GM18507 (cell line): ENCODE measurements around the gene ZBTB7C.

Experiments used
- DNase-seq: peaks from one replicate; pipeline ENCODE4 v3.0.0; 2011; ENCODE audit warnings: low read depth; ENCODE audit not compliant: insufficient read length; ENCODE audit errors: extremely low spot score
- FAIRE-seq: peaks from 2 replicates; lab custom pipeline; 2011; peaks lifted over from hg19 to GRCh38; lab: Jason Lieb, UNC

The ZBTB7C gene

GRCh38 chr18:48334845-48335244 is 74.3 kb downstream of the ZBTB7C start:
- DNase-seq: no peak
- no peak for FAIRE-seq

DNA sequence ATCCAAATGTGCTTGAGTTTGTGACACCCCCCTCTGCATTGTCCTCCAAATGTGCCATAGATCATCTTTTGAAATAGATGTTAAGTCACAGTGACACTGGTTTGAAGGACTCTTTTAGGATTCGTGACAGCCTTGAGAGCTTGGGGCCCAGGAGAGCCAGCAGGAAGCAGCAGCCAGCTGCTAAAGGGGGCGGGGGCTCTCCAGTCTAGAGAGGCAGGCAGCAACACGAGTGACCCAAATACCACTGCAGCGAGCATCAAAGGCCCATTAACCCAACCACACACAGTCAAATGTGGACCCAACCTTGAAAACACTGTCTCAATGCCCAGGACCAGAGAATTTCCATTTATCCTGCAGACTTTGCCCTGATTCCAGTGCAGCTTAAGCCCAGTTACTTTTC is 75.6 kb downstream of the ZBTB7C start:
- DNase-seq (no peak), FAIRE-seq (no peak)

- FAIRE-seq (no peak), DNase-seq (no peak)
These were observed 78.9 kb downstream of the ZBTB7C start for GRCh38 chr18:48330016-48330991.

DNA sequence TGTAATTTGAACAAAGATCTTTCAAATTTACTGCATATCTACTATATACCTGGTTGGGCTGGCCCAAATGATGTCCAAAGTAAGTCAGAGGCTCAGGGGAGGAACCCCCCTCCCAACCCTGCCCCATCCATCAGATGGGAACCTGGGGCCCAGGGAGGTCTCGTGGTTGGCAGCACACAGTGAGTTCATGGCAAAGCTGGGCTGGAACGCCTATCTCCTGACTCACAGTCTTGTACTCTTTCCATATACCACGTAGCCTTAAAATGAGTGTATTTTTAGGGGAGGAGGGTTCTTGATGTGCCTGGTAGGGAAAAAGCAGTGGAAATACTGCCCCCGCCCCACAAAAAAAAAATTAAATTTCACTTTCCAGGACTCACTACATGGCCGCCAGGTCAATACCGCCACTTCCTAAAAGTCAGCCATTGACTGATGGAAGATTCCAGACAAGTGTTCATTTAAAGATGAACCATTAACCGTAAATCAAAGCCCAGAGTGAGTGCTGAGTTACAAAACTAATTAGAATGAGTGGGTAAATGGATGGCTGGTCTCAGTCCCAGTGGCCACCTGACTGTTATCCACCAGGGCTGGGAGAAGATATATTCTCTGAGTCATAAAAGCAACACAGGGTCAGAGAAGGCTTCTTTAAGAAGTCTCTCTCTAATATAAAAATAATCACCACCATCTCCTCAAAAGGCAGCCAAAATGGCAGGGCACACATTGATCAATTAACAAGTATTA is 80.5 kb downstream of the ZBTB7C start:
- FAIRE-seq: no peak
- no peak for DNase-seq

GRCh38 chr18:48326901-48327675 is 82.1 kb downstream of the ZBTB7C start:
- DNase-seq: no peak
- FAIRE-seq: no peak

GRCh38 chr18:48325115-48325665 is 84.0 kb downstream of the ZBTB7C start:
- DNase-seq: no peak
- no peak for FAIRE-seq

DNA sequence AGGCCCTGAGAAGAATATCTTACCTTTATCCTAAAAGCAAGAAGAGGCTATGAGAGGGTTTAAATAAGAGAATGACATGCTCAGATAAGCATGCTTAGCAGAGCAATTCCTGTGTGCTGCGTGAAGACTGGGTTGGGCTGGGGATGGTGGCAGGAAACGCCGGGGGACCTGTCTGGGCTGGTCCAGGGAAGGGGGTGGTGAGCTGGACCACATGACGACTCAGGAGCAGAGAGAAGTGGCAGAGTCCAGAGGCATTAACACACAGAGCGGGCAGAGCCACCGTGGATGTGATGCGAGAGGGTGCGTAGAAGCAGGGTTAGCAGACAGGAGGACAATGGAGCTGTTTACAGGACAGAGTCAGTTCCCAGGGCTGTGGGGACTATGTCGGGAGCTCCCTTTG is 84.5 kb downstream of the ZBTB7C start:
- DNase-seq (no peak), FAIRE-seq (no peak)

- FAIRE-seq (no peak), DNase-seq (no peak)
These were observed 86.0 kb downstream of the ZBTB7C start for GRCh38 chr18:48323151-48323550.

GRCh38 chr18:48321536-48321935 is 87.6 kb downstream of the ZBTB7C start:
- DNase-seq: no peak
- no peak for FAIRE-seq

DNA sequence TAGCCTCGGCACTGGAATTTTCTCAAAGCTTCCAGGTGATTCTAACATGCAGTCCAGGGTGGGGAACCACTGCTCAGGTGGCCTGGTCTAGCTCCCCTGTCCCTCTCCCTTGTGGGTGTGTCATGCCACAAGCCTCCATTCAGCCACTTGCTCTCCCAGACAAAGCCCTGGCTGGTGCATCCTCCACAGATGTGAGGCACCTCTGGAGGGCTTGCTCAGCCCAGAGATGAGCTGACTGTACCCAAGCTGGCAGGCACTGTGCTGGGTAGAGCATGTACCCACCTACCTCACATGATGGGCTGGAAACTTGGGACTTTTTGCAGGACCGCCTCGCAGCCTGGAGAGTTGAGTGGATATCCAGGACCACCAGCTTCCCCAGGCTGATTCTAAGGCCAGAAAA is 88.1 kb downstream of the ZBTB7C start:
- DNase-seq: no peak

DNA sequence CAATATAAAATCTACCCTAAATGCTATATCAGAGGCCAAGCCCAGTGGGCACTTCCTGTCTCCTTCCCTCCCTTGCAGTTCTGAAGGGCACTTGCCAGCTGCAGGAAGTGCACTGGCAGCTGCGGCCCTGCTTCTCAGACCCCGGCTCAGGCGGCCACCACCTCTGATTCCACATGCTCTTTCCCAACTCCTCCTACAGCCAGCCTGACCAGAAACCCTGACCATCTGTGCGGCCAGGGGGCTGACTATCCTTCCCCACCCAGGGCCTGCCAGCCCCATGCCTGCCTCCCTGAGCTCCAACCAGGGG is 88.6 kb downstream of the ZBTB7C start:
- FAIRE-seq: no peak
- no peak for DNase-seq

More for the DNA sequence above, 88.1 kb downstream of the ZBTB7C start:
- no peak for FAIRE-seq

GRCh38 chr18:48319801-48320638 is 89.2 kb downstream of the ZBTB7C start:
- no peak for DNase-seq
- no peak for FAIRE-seq

DNA sequence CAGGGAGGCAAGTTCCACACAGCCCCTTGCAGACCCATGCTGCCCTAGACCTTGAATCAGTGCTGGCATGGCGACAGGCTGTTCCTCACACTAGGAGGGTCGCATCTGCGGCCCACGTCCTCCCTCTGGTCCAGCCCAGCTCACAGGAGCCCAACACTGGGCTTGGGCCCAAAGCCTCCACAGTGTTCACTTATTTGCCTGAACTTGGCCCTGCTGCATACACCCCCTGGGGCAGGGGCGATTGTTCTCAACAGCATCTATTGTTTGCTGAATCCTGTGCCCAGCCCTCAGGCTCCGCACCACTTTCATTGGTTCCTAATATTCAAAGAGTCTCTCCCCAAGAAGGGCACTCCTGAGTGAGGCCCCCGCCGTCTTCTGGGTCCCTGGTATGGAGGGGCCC is 90.7 kb downstream of the ZBTB7C start:
- DNase-seq (no peak), FAIRE-seq (no peak)

DNA sequence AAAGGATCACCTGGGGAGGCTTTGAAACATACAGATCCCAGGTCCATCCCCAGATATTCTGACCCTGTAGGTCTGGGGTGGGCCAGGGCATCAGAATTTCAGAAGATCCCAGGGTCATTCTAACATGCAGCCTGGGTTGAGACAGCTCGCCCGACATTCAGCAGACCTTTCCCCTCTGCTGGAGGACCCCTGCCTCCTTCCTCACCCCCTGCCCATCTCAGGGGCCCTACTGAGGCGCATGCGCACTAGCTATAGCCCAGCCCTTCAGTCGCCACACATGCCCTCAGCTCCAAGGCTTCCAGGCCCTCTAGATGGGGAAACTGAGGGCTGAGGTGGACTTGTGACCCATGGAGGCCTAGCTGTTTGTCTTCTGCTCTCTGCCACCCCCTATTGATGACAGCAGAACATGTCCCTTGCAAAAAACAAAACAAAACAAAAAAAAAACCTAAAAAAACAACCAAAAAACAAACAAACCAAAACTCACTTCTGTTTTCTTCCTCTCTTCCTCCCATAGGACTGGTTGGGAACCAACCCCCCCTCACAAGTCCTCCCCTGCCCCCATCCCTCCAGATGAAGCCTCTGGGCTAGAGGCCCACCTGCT is 91.3 kb downstream of the ZBTB7C start:
- FAIRE-seq (no peak), DNase-seq (no peak)

DNA sequence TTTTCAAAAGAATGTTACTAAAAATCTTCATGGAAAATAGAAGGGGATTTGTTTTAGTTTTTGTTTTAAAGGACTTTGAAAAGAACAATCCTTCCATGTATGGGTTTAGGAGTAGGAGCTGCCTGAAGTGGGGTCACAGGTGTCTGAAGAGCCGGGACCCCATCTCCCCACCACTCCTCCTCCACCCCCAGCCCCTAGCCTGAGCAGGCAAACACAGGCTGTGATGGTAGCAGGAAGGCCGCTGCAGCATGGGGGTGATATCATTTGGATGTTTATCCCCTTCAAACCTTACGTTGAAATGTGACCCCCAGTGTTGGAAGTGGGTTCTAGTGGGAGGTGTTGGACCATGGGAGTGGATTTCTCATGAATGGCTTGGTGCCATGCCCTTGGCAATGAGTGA is 93.0 kb downstream of the ZBTB7C start:
- FAIRE-seq: no peak
- DNase-seq: no peak

DNA sequence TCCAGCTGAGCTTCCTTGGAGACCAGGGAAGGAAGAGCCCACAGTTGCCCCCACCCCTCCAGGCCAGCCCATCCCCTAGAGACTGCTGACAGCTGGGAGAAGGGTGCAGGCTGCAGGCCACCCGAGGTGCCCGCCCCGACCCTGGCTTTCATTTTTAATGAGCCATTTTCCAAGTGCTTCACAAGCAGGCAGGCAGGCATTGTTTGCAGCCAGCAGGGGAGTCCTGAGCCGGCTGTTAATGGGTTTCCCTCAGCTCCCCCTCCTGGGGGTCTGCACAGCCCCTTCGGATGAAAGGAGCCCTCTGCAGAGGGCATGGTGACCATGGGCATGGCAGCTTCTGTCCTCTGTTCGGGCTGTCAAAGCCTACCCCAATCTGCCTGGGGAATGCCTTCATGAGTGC is 94.5 kb downstream of the ZBTB7C start:
- FAIRE-seq: no peak
- DNase-seq: no peak

DNA sequence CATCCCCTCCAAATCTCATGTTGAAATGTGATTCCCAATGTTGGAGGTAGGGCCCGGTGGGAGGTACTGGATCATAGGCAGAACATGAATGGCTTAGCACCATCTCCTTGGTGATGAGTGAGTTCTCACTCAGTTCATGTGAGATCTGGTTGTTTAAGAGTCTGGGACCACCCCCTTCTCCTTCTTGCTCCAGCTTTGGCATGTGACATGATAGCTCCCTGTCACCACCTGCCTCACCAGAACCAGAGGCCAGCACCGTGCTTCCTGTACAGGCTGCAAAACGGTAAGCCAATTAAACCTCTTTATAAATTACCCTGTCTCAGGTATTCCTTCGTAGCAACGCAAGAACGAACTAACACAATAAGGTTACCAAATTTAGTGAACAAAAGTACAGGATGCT is 95.4 kb downstream of the ZBTB7C start:
- FAIRE-seq (no peak), DNase-seq (no peak)

DNA sequence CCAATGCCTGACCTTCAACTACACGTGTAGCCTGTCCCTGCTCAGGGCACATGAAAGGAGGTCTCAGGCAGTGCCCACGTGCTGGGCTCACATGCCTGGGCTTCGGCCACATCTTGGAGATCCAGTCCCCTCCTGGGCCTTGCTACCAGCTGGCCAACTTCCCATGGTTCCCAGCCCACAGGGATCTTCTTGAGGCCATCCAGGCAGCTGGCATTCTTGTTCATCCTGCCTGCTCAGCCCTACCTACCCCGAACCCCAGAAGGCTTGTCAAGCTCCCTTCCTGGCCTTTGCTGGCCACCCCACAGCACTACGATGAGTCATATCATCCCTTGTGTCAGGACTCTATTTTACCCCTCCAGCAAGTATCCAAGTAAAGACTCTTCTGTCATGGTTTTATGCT is 97.1 kb downstream of the ZBTB7C start:
- no peak for DNase-seq
- FAIRE-seq: no peak

DNA sequence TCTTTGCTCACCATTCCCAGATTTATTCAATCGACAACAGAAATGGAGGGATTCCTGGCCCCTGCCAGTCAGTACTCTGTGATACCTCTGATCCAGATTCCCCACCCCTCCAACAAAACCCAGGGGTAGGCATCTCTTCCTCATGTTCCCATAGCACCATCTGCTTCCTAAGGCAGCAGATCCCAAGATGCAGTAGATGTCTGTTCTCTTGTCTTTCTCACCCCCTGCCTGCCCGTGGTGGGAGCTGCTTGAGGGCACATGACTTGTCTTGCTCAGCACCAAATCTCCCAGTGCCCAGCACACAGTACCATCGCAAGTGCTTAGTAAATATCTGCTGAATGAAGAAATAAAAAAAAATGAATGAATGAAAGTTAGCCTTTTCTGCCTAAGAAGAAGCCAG is 98.2 kb downstream of the ZBTB7C start:
- FAIRE-seq (no peak), DNase-seq (no peak)
